ENCODE data around the gene WDR90.

Gene WDR90

DNA sequence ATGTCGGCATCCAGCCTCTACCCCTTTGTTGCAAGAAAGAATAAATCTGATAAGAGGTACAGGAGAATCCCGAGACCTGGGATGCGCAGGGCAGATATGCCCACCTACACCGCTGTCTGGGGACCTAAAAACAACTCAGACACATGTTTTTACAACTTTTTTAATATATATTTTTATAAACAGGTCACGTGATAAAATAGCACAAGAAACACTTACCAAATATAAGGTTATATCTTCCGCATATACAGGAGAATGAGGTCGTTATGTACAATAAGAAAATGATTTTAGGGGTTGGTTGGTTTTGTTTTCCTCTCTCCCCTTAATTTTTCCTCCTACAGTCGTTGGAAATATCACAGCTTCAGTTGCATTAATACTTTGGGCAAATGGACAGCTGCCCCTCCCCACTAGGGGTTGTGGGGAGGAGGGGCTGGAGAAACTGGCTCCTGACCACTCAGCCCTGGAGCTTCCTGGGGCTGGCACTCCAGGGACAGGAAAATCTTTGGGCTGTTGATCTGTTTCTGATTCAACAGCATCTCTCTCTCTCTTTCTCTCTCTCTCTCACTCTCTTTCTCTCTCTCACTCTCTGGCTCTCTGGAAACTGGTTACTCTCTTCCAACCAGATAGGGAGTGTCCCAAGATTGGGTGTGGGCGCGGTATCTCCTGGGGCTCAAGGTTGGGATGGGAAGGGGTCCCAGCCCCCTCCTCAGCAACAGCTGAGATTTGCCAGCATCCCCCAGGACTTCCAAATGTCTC lies 43.4 kb downstream of the WDR90 start:
- no peak for DNase-seq

DNA sequence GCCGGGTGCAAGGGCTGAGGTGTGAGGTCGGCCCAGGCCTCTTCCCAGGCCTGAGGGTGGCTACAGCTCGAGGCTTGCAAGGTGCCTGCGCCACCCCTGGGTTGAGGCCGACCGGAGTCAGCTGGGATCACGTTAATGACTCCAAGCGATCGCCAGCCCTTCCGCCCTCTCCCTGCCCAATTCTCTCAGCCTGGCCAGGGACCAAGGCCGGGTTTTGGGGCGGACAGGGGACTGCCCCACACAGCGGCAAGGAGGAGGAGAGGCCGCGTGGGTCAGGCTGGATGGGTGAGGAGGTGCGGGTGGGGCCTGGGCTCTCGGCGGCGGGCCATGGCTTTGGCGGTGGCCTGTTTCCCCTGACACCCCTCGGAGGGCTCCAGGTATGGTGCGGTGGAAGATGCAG lies 44.2 kb downstream of the WDR90 start:
- DNase-seq = no peak

DNA sequence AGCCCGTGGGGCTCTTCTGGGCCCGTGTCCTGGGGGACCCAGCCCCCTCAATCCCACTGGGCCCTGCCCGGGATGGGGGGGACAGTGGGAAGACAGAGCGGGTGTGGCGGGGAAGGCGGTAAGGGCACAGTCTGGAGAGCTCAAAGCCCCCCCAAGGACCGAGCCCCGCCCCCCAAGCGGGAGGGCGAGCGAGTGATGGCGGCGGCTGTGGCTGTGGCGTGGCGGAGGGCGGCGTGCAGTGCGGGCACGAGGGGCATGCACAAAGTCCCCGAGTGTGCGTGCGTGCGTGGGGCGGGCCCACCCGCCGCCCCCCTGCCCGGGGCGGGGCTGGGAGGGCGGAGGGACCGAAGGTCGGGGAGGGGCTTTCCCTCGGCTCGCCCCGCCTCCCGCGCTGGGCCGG lies 44.6 kb downstream of the WDR90 start:
- DNase-seq = no peak

DNA sequence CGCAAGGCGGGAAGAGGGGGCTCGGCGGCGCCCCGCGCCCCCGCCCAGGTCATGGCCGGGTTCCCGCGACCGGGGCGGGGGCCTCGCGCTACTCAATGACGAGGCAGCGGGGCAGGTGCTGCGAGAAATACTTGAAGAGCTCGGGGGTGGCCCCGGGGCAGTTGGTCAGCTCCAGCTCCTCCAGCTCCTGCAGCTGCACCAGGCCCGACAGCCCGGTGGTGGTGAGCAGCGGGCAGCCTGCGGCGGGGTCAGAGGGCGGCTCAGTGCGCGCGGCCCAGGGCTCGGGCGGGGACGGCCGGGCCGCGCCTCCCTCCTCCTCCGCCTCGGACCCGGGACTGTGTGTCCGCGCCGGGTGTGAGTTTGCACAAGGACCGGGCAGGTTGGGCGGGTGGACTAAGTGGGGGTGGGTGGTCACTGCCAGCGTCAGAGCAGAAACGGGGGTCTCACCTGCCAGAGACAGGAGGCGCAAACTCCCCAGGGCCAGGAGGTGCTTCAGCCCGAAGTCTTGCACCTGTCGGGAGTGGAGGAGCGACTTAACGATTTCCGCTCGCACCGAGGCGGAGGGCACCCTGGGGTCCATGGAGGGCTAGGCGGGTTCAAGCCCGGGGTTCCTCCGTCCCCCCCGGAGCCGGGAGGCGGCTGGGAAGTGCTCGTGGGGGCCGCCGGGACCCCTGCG lies 45.2 kb downstream of the WDR90 start:
- no peak for DNase-seq

DNA sequence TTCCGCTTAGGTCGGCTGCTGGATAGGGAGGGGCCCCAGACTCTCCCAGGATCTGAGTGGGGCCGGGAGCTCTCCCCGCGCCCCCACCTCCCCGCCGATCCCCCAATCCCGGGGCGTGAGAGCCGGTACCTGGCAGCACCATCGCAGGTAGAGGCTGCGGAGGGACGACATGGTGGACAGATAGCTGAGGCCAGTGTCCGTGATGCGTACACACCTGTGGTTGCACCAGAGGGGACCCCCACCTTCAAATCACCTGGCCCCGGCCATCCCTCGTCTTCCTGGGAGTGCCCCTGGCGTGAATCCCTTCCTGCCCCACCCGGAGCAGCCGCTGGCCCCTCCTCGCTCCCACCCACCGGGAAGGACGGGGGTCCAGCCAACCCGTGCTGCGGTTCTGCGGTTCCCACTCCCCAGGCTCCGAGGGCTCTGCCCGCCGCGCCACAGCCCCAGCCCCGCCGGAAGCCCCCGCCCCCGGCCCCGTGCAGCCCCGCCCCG lies 45.7 kb downstream of the WDR90 start:
- DNase-seq = no peak

DNA sequence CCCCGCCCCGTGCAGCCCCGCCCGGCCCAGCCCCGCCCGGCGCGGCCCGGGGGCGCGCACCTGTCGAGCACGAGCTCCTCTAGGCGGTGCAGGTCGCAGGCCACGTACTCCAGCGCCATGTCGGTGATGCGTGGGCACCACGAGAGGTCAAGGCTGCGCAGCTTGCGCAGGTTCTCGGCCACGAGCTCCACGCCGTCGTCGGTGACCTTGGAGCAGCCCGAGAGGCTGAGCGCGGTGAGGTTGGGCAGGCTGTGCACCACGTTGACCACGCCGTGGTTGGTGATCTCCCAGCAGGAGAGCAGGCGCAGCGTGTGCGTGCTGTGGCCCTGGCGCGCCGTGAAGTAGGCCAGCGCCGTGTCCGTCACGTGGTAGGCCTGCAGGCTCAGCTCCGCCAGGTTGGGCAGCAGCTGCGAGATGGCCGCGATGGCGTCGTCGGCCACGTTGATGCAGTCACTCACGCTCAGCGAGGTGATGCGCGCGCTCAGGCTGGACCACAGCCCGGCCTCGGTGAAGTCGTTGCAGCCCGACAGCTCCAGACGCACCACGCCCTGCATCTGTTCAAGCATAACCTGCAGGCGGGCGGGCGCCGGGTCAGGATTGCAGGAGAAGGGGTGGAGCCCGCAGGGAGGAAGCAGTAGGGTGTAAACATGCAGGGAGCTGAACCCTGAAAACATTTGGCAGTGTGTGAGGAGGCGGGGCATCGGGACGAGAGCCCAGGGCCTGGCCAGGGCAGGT lies 46.4 kb downstream of the WDR90 start:
- DNase-seq = no peak

DNA sequence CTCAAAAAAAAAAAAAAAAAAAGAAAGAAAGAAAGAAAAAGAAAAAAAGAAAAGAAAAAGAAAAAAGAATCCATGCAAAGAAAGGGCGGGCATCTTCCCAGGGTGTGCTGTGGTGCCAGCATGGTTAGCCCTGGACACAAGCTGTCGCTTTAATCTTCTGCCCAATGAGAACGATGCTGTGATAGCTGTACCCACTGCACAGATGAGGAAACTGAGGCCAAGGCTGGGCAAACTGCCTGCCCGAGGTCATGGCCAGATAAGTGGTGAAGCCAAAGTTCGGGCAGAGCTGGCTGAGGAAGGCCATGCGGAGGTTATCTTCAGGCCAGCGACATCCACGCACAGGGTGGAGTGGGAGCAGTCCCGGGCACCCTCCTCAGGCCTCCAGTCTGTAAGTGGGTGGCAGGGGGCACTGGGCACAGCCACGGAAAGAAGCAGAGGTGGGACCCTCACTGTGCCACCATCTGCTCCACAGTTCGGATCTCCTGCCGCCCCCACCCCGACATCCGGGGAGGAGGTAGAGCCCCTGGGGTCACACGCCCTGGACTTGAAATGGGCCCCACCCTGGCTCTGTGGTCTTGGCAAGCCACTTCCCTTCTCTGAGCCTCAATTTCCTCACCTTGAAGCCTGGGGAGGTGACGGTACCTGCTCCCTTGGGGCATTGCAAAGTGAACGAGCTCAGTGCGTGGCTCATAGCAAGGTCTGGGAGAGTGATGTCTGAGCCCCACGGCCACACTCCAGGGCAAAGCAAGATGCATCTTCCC lies 49.9 kb downstream of the WDR90 start:
- DNase-seq = no peak

DNA sequence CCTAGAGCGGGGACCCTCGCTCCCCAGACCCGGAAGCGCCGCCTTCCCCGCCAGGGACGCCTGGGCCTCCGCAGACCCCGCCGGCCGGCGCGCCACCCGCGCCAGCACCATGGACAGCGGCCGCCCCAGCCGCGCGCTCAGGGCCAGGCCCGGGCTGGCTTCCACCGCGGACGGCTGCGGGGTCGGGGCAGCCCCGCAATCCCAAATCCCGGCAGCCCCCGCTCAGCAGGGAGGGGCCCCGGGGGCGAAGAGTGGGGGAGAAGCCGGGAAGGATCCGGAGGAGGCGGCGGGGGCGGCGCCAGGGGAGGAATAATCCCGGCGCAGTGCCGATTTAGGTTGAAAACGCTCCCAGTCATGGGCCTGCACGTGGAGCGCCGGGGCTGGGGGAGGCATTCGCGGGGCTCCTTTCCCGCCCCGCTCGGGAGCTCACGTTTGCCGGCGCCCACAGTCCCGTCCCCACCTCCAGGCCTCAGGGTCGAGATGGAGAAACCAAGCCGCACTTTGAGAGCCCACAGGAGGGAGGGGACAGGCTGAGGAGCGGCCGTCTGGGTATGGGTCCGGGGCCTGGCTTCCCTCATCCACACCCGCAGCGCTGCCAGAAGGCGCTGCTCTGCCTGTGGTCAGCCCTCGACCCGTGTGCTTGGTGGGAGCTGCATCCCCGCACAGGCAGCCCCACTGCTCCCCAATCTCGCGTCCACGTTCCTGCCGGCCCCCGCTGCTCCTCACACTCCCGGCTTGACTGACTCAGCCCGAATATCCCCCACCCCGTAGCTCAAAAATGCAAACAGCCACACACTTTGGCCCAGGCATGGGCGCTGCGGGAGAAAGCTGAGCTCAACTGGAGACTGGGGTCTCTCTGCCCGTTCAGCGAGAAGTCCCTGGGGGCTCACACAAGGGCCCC lies 51.8 kb downstream of the WDR90 start:
- peak; percentile 42 for DNase-seq

DNA sequence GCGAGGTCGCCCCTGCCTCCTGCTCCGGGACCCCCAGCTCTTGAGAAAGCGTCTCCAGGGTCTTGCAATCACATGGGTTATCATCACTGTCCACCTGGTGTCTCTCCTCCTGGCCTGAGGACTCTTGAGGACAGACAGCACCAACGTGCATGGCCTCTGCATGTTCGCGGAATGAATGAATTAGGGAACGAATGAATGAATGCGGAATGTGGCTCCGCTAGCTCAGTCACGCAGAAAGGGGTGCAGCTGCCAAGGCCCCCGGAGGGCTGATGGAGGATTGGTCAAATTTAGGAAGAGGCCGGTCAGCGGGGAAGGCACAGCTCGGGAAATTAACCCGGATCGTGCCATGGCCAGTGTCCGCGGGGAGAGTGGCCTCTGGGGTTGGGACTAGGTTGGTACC lies 53.2 kb downstream of the WDR90 start:
- DNase-seq = no peak

DNA sequence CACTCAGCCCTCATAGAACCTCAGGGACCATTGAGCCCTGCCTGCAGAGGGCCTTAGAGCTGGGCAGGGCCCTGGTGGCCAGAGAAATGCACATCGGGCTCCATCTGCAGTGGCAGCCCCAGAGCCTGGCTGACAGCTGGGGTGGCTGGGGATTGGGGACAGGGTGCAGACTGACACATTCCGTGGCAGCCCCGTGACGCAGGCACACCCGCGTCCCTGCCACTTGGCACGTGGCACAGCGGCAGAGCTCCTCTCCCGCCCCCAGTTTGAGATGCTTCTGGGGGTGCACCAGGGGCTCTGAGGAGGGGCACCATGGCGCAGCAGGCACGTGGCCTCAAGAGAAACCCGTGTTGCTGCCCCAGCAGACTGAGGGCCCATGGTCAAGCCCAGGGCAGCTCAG lies 54.2 kb downstream of the WDR90 start:
- no peak for DNase-seq

DNA sequence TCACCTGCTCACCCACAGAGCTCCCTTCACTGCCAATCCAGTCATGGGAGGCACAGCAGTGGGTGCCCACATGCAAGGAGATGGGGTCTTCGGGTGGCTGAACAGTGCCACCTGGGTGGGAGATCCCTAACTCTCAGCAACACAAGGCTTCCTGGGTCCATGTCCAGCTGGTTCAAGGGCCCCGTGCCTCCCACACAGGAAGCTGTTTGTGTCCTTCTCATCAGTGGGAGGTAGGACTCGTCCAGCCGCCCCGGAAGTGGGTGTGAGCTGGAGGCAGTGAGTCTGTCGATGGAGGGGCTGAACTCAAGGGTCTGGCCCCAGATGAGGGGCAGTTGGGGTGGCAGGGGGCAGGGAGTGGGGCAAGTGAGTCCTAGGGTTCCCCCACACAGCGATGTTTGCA lies 54.9 kb downstream of the WDR90 start:
- DNase-seq = no peak

DNA sequence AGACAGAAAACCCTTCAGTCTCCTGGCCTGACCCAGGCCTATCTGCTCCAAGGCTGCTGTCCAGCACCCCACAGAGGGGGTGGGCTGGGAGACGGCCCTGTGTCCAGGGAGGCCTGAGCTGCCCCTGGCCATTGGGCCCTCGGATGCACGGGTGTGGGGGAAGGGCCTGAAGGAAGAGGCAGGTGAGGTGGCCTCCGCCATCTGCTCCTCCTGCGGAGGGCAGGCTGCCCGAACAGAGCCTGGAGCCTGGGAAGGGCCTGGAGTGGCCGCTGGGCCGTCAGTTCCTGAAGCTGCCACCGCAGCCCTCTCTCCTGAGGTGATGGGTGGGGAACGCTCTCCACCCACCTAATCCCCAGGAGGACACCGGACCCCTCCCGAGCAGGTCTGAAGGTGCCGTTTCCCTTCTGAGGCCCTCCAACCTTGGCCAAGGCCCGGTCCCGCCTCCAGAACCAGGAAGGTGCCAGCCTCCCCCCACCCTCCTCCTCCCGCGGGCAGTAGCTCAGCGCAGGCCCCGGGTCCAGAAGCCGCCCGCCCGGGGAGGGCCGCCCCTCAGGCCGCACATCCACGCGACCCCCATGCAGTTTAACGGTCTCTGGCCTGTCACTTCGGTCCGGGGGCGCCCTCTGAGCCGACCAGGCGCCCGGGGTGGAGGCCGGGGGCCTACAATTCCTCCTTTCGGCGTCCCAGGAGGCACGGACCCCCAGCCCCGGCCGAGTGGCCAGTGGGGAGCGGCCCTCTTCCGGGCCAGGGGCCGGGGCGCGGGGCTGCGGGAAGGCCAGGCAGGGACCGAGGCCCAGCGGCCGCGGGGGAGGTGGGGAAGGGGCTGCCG lies 55.6 kb downstream of the WDR90 start:
- DNase-seq = no peak

DNA sequence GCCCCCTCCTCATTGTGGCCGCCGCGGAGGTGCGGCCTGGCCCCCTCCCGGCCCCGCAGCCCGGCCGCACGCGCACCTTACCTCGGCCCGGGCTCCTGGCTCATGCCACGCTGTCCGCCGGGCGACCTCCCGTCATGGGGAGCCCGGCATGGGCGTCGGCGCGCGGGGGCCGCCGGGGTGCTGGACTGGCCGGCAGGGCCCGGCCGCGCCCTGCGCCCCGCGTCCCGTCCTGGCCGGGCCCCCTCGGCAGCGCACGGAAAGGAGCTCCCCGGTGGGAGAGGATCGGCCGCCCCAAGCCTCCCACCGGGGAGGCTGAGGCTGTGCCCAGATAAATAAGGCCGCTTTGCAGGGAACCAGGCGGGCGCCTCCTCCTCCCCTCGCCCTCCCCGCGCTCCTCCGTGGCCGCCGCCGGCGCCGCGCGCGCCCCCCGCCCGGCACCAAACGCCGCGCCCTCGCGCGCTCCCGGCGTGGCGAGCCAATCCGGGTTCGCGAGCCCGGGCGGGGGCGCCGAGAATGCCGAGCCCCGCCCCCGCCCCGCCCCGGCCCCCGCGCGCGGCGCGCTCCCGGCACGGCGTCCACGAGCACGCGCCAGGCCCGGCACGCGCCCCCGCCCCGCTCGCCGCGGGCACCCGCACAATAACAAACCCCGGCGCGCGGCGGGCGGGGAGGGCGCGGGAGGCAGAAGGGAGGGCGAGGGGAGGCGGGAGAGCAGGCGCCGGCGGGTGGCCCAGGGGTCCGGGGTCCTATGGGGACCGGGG lies 56.4 kb downstream of the WDR90 start, which contains the start of gene FBXL16:
FBXL16 (minus strand) TSS at position 371 of the 758 bp plus-strand sequence. CDS start 8,396 bp downstream, outside the sequence.
- no peak for DNase-seq

DNA sequence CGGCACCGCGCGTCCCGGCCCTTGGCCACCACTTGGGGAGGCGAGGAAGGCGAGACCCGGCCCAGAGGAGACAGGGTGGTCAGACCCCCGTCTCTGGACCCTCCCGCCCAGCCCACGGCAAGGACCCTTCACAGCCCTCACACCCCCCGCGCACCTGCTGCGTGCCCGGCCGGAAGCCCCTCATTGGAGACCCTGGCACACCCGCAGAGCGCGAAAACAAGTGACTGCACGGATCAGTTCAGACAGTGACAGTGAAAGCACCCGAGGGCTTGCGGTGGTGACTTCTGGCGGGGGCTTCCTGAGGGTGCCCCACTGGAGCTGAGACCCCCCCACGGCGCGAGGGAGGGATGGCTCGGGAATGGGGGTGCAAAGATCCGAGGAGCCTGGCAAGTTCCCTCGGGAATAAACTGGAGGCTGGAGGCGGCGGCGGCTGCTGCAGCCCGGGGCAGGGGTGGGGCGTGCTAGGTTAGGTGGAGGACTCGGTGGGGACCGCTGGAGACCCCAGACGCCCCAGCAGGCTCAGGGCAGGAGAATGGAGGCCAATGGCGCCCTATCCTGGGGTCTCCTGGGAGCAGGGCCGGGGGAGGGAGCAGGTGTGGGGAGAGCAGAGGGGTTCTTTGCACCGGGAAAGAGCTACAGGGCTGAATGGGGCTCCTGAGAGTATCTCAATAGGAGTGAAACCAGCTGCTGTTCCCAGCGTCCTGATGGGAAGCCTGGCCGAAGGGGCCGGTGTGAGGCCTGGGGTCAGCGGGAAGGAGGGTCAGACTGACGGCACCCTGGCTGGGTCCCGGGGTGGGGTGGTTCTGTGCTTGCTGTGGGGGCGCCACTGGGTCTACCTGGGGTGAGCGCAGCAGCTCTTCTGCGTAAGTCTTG lies 57.3 kb downstream of the WDR90 start:
- DNase-seq = no peak

DNA sequence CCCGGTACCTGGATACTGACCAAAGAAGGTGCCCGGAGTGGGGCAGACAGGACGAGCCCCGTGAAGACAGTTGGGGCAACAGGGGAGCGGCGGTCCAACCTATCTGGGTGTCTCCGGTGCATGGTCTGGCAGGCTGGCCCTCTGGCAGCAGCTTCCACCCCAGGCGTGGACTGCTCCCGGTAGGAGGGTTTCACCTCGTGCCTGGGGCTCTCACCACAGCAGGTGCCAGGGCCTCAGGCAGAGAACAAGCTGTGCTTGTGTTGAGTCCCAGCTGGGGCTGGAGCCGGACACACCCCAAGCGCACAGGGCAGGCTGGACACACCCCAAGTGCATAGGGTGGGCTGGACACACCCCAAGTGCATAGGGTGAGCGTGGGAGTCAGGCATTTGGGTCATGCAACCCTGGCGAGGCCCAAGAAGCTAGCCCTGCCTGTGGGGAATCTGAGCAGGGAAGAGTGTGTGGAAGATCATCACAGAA lies 57.9 kb downstream of the WDR90 start:
- no peak for DNase-seq

DNA sequence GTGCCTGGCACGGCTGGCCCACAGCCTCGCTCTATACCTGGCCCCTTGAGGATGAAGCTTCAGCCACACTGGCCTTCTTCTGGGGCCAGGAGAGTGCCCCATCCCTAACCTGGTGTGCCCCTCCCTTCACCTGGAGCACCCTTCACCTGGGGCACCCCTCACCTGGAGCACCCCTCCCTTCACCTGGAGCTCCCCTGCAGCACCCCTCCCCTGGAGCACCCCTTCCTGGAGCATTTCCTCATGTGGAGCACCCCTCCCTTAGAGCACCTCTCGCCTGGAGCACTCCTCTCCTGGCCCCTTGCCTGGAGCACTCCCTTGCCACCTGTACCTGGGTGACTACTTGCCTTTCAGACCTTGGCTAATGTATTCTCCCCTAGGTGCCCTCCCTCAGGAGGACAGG lies 58.9 kb downstream of the WDR90 start:
- DNase-seq = no peak

DNA sequence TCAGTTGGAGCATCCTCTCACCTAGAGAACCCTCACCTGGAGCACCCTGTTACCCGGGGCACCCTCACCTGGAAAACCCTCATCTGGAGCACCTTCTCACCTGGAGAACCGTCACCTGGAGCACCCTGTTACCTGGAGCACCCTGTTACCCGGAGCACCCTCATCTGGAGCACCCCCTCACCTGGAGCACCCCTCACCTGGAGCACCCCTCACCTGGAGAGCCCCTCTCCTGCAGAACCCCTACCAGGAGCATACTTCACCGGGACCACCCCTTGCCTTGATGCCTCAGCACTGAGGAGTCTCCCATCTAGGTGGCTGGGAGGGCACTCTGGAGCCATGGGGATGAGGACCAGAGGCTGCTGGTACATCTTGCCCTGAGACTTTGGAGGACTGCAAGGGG lies 59.8 kb downstream of the WDR90 start:
- DNase-seq = no peak

DNA sequence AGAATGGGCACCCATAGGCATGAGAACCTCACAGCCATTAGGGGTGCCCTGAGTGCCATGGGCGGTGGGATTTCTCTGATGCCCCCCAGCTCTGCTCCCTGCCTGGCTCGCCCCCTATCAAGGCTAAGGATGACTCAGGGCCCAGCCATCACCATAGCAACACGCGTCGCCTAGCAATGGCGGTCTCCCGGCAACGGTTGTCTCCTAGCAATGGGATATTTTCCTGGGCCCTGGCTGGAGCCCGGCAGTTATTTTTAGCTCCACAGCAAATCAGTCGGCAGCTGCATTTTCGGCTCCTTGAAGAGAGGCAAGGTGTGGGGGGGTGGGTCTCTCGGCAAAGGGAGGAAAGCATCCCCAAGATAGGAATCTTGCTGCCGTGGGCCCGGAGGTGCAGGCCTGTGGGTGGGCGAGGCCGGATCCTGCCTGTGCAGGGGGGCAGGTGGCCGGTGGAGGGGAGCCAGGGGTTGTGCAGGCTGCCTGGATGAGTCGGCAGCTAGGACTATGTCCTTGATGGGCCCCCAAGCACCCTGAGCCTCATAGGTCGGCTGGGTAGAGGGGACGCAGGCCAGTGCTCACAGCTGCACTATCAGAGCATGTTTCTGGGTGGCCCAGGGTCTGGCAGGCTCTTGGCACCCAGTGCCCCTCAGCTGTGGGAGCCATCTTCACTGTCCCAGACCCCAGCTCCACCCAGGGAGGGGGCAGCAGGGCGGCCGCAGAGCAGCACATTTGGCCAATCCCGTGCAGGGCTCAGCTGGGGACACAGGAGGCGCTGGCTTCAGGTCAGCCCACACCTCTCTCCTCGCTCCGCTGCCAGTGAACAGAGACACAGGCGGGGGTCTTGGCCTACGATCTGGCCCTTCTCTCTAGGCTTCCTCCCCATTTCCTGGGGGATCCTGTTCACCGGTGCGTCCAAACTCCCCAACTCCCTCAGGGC lies 60.7 kb downstream of the WDR90 start:
- DNase-seq = peak; percentile 82
